GM18505 (cell line): ENCODE data around the gene ACSS1.

Source experiments
- ATAC-seq: cut with Tn5 transposase; IDR thresholded peaks from one replicate; pipeline ENCODE4 v1.9.1; 2021; ENCODE audit not compliant: unreplicated experiment
- POLR2A ChIP-seq: IDR thresholded peaks from 4 replicates; pipeline ENCODE4 v1.6.1; 2011; ENCODE audit warnings: borderline replicate concordance; ENCODE audit not compliant: insufficient read depth, insufficient read length; ENCODE audit errors: extremely low read depth

The ACSS1 gene

GRCh38 chr20:25058847-25059810, 1.2 kb upstream of the ACSS1 start:
- no peak for ATAC-seq

DNA sequence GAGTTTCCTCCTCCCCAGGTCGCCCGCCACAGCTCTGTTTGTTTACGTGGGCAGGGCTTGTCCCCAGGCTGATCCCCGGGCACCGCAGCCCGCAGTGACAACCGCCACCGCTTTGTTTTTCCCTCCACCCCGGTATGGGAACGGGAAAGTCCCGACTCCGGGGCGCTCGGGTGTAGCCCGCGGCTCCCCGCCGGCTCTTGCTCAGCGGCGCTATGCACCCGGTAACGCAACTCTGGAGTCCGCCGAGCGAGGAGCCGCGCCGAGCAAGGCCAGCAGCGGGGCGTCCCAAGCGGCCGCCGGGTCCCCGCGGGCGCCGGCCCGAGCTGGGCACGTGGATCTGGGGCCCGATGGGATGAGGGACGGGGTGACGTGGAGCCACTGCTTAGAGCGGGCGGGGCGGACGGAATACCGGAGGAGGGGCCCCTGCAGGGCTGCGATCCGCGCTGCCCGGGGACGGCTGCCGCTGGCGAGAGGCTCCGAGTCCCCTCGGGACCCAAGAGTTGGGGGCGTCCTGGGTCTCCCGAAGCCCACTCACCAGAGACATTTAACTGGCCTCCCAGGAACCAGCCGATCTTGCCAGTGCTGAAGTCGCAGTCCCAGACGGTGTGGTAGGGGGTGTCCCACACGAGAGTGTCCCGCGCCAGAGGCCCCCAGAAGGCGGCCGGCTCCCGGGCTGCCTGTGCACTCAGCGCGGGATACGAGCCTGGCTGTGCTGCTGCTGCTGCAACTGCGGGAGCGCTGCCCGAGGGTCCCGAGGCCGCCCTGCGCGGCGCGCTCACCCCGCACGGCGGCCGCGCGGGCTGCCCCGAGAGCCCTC, 497 bp downstream of the ACSS1 start:
- TF ChIP-seq POLR2A: peak; percentile 57
- ATAC-seq: peak; percentile 34

More at GRCh38 chr20:25058847-25059810, 1.2 kb upstream of the ACSS1 start:
- no peak for TF ChIP-seq POLR2A

DNA sequence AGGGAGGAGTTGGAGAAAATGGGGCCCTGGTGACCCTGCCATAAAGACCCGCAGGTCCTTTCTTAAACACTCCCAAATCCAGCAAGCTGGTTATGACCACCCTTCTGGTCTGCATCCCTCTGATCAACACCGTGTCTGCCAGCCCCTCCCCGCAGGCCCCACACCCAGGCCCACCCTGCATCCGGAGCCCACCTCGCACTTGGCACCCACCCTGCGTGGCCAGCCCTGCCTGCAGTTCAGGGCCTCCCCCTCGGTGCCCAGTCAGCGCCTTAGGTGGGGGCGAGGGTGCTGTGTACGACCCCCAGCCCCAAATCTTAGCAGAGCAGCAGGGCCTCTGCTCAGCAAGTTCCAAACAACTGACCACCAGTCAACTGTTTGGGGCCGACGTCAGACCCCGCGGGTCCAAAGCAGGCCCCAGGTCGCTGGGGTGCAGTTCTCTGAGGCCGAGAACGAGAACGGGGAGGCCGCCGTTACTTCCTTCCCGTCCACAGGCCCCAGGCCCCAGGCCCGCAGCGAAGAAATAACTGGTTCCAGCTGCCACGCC, 1.2 kb downstream of the ACSS1 start:
- TF ChIP-seq POLR2A: no peak
- ATAC-seq: peak; percentile 24

- no peak for TF ChIP-seq POLR2A
- no peak for ATAC-seq
Measured at GRCh38 chr20:25055711-25056495, 2.0 kb downstream of the ACSS1 start.

DNA sequence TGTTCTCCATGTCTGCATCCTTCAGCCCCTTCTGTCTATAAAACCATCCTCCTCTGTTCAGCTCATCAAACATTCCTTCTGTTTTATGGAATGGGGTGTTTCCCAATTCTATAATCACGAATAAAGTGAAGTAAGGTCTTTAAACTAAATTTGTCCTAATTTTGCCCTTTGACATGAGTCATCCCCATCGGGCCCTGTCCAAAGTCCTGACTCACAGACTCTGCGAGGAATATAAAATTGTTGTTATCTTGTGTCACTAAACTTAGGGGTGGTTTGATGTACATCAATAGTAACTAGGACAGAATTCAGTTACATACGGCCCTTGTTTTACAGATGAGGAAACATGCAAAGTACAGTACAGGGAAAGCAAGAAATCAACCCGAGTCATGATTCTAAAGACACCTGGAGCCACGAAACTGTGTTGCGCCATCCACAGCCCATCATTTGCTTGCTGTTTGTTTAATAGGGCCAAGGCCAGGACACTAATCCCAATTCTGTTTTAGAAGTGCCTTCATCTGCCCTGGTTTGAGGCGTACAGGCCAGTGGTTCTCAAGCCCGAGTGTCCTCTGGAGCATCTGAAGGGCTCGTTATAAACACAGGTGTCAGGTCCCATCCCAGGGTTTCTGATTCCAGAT, 2.8 kb downstream of the ACSS1 start:
- no peak for ATAC-seq
- TF ChIP-seq POLR2A: no peak

DNA sequence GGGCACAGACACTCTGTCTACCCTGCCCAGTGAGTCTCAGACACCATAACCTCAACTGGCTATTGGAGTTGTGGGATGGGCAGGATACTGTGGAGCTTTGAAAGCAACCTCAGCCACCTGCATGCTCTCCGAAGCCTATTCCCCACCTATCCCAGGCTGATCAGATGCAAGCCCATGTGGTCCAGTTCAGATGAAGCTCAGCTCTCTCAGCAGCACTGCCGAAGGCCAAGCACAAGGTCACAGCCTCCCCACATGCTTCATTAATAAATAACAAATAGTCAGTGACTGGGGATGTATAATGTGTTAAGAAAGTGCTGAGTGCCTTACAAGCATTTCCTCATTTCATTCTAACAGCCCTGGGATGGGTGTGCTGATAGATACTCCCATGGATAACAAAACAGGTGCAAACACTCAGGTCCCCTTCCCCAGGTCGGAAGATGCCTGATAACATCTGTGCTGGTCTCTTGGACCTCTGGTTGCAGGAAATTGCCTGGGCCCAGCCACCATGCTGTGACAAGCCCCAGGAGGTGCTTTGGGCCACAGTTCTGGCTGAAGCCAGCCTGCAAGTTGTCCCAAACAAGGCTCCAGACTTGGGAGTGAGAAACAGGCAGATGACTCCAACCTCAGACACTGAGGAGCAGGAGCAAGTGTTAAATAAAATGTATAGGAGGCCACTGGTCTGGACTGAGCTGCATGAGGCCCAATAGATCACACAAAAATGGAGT, 3.7 kb downstream of the ACSS1 start:
- no peak for ATAC-seq
- no peak for TF ChIP-seq POLR2A

DNA sequence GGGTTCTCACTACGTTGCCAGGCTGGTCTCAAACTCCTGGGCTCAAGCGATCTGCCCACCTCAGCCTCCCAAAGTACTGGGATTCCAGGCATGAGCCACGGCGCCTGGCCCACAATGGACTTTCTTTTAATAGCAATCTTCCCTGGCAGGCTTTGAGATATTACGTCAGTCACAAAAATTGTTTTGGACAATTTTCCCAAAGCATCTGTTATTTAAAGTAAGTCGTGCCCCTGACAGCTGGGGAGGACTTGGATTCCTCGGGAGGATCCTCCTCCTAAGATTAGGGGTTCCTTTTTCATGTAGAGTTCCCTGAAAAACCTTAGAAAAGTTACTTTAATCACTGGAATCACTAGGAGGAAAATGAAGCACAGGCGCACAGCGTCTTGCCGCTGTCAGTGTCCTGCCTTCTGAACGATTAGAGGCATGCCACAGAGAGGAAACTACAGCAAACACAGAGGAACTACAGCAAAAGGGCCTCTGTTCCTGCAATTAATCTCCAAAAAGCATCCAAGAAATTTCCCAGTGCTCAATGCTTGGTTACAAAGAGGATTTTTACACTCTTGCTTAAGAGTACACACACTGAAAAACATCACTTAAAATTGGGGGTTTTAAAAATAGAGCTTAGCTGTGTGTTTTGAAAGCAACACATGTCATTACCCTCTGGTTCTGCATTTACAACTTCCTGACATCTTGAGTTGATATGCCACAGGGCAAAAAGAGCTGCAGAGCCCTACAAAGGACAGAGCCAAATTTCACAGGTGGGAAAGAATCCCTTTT, 4.5 kb downstream of the ACSS1 start:
- ATAC-seq: no peak
- no peak for TF ChIP-seq POLR2A

- no peak for ATAC-seq
- TF ChIP-seq POLR2A: no peak
Measured at GRCh38 chr20:25052255-25053194, 5.4 kb downstream of the ACSS1 start.

- no peak for TF ChIP-seq POLR2A
- no peak for ATAC-seq
Measured at GRCh38 chr20:25051386-25052155, 6.4 kb downstream of the ACSS1 start.
